GM19324 (cell line): ENCODE results near the gene ARMC9.
"Not testable (repeated sequence)": the region's sequence is repeated elsewhere in the genome, so short reads cannot be mapped to it uniquely, and the experiment has no call there.

Experiments used
- ATAC-seq: cut with Tn5 transposase; IDR thresholded peaks from one replicate; pipeline ENCODE4 v1.9.1; 2021; ENCODE audit warnings: mild to moderate bottlenecking, moderate library complexity; ENCODE audit not compliant: unreplicated experiment, low FRiP score

ARMC9 gene

GRCh38 chr2:231394211-231395141 is 196.0 kb downstream of the ARMC9 start:
- peak; percentile 37 for ATAC-seq

GRCh38 chr2:231395188-231396057 is 197.0 kb downstream of the ARMC9 start, which contains the start of gene B3GNT7:
Gene B3GNT7, plus strand, starts transcription at chr2:231395710. Its CDS starts 94 bp downstream, at chr2:231395804.
- ATAC-seq = no peak

- ATAC-seq = no peak
These were observed 197.8 kb downstream of the ARMC9 start for GRCh38 chr2:231396058-231396821.

GRCh38 chr2:231397011-231397927 is 198.8 kb downstream of the ARMC9 start:
- ATAC-seq = no peak

- ATAC-seq = no peak
These were observed 199.5 kb downstream of the ARMC9 start for GRCh38 chr2:231397928-231398294.

GRCh38 chr2:231398585-231398984 is 200.2 kb downstream of the ARMC9 start:
- ATAC-seq = no peak

- no peak for ATAC-seq
These were observed 200.8 kb downstream of the ARMC9 start for GRCh38 chr2:231399046-231399852.

- no peak for ATAC-seq
These were observed 201.6 kb downstream of the ARMC9 start for GRCh38 chr2:231399853-231400680.

GRCh38 chr2:231400681-231401080 is 202.2 kb downstream of the ARMC9 start:
- ATAC-seq = not testable (repeated sequence)

- ATAC-seq = not testable (repeated sequence)
These were observed 202.7 kb downstream of the ARMC9 start for GRCh38 chr2:231401101-231401500.

GRCh38 chr2:231403421-231404182 is 205.2 kb downstream of the ARMC9 start:
- ATAC-seq = not testable (repeated sequence)

- not testable (repeated sequence) for ATAC-seq
These were observed 205.8 kb downstream of the ARMC9 start for GRCh38 chr2:231404183-231404578.

GRCh38 chr2:231405601-231406367 is 207.4 kb downstream of the ARMC9 start:
- ATAC-seq = not testable (repeated sequence)

- ATAC-seq = not testable (repeated sequence)
These were observed 209.3 kb downstream of the ARMC9 start for GRCh38 chr2:231407686-231408085.

GRCh38 chr2:231408304-231408703 is 209.9 kb downstream of the ARMC9 start:
- not testable (repeated sequence) for ATAC-seq

GRCh38 chr2:231409776-231410175 is 211.3 kb downstream of the ARMC9 start:
- no peak for ATAC-seq
